ENCODE measurements around the gene MAP3K7CL.

Gene MAP3K7CL

DNA sequence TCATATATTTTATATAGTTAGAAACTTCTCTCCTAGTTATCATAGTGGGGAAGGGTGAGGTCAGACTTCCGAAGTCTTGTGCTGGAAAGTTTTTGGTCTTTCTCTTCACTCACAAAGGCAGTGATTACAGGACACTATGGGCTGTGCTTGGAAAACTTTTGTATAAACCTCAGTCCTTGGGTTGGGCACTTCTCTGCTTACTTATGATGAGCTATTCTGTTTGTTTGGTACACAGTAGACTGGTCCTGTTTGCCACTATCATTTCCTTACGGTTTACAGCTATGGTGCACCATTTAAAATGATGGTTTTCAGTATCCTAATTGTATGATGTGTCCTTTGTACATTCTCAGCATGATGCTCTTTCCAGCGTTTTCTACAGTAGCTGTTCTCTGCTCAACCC lies 75.5 kb downstream of the MAP3K7CL start:
- DNase-seq, result no peak

DNA sequence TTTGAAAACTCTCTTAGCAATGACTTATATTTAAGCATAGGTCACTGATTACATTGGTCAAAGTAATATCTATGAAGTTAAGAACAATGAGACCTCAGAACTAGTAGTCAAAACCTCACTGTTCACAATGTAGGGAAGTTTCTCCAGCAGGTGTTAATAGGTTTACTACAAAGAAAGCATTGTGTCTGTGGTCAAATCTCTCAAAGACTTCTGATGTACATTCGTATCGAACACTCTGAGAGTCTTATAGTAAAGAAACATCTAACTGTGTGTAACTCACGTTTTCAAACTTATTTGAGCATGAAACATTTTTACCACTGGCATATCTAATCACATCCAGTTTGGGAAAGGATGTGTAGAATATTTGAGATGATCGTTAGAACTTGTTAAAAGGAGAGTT lies 76.0 kb downstream of the MAP3K7CL start:
- no peak for DNase-seq

DNA sequence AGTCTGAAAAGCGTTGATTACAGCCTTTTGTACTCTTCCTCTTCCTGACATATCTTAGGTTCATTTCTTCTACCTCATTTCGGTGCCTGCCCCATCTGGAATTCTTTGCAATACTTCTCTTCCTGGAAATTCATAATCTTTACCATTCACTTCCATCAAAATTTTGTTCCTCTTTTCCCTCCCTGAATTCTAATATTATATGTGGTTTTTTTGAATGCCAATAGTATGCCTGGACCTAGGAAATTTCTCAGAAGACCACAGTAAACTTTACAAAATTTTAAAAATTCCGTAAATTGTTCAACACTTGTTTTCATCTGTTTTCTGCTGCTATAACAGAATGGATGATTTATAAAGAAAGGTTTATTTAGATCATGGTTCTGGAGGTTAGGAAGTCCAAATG lies 76.8 kb downstream of the MAP3K7CL start:
- DNase-seq, result no peak

DNA sequence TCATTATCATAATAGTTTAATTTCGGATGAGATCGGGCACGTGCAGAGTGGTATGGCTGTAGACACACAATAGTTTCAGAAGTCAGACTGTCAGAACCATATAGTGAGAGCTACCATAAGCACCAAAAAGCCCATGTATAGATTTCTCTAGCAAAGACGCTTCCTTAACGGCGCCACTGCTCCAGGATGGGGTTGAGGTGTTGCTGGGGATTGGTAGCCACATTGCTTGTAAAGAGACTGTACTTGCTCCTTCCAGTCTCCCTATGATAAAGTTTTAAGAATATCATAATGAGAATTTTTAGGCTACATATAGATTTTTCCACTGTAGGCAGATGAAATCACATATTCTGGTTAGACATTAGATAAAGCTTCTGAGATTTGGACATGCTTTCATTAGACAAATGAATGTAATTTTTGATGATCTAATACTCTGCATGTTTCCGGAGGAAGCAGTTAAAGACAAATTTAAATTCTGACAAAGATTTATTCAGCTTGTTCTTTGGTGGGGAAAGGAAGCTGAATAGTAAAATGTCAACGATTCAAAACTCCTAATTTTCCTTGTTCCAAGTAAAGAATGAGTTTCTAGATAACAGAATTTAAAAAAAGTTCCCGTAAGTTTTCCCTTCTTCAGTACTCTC lies 77.7 kb downstream of the MAP3K7CL start:
- DNase-seq, result no peak

DNA sequence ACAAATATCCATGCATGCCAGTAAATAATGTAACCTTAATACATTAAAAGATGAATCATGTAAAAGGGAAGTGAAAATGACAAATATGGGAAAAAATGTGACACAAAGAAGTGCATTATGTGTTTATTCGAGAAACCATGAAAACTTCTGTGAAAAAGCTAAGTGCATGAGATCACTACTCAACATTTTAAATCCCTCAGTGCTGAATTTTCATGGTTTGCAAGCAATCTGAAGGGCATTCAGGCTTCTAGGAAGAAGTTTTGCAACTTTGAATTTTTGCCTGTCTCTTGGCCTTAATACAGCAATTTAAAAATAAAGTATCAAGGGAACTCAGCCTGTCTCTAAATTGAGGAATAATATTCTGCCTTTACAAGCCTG lies 78.2 kb downstream of the MAP3K7CL start:
- DNase-seq, result no peak

DNA sequence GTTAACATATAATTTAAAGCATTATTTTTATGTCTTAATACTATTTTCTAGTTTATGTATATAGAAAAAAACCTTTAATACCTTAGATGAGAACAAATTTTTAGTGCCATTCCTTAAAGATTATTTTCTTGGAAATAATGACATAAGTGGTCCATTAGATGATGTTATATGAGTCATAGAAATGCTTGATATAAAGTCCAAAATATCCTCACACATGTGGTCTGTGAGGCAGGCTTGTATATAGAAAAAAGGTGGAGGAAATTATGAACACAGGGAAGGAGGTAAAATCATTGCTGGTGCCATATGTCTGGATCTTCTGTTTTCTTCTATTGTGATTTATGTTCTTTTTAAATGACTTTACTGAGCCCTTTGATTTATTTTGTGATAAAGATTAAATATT lies 79.3 kb downstream of the MAP3K7CL start:
- no peak for DNase-seq

DNA sequence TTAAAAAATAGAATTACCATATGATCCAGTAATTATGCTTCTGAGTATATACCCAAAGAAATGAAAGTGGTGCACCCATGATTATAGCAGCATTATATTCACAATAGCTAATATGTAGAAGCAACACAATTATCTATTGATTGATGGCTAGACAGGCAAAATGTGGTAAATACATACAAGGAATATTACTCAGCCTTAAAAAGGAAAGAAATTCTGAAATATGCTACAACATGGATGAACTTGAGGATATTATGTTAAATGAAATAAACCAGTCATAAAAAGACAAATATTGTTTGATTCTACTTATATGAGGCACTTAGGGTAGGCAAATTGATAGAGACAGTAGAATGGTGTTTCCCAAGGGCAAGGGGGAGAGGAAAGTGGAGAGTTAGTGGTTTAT lies 80.8 kb downstream of the MAP3K7CL start:
- DNase-seq, result no peak

DNA sequence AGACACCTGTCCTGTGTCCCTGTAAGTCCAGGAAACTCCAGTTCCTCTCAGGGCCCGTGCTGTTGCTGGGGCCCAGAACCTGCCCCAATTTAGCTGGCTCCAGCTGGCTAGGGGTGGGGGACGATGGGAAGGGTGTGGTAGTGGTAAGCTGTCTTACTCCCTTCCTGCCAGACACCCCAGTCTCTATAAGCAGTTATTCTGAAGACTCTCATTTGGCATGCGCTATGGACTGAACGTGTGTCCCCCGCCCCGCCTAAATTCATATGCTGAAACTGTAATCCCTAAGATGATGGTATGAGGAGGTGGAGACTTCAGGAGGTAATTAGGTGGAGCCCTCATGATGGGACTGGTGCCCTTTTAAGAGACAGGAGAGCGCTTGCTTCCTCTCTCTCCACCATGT lies 82.0 kb downstream of the MAP3K7CL start:
- no peak for DNase-seq

DNA sequence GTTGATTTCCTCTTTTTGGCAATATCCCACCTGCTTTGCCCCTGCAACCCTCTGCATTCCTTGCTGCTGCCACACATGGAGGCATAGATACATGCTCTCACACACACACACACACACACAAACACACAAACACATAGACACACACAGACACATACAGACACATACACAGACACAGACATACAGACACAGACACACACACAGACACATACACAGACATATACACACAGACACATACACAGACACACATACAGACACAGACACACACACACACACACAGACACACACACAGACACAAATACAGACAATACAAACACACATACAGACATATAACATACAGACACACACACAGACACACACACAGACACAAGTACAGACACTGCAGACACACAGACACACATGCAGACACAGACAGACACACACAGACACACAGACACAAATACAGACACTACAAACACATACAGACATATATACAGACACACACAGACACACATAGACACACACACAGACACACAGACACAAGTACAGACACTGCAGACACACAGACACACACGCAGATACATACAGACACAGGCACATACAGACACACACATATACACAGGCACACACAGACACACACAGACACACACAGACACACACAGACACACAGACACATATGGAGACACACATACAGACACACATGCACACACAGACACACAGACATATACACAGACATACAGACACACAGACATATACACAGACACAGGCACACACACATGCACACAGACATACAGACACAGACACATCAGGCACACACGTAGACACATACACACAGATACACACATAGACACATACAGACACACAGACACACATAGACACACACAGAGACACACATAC lies 83.3 kb downstream of the MAP3K7CL start:
- no peak for DNase-seq

DNA sequence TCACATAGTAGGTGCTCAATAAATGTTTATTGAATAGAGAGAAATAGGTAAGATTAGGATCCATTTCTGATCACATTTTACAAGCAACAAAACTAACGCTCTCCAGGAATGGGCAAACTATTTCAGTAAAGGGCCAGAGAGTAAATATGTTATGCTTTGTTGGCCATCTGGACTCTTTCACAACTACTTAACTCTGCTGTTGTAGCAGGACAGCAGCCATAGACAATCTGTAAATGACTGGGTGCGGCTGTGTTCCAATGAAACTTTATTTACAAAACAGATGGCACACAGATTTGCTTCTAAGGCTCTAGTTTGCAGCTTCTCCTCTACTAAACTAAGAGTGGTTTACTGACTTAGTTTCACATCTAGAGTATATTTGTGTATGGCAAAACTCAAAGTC lies 85.3 kb downstream of the MAP3K7CL start:
- DNase-seq, result no peak

DNA sequence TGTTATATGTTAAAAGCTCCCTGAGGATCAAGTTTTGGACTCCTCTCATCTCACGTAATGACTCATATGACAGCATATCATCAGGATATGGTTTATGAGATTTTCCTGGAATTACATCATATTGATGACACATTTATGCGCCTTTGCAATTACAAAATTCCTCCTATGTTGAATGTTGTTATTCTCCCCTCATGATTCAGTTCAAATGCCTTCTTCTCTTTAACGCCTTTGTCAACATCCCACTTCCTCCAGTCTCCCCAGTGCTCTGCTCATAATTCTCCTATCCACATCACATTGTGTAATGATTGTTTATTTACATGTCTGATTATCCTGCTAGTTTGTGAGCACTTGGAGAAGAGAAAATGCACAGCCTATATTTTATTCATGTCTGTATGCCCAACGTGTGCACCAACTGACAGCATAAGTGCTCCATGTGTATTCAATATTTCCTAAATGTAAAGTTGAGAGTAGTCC lies 87.4 kb downstream of the MAP3K7CL start:
- no peak for DNase-seq

DNA sequence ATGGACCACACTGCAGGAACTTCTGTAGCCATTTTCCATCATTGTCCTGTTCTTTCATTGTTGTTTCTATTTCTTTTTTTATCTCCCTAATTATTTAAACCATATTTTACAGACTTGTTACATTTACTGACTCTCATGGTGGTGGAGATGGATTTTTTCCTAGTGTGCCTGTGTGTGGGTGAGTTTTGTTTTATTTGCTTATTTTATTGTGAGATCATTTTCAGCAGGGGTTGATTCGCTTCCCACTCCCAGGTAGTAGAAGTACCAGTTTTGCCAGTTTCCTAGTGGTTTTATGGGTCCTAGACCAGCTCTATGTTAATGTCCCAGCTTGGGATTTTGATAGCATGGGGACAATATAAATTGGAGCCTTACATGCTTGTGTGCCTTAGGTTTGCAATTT lies 88.3 kb downstream of the MAP3K7CL start:
- no peak for DNase-seq

DNA sequence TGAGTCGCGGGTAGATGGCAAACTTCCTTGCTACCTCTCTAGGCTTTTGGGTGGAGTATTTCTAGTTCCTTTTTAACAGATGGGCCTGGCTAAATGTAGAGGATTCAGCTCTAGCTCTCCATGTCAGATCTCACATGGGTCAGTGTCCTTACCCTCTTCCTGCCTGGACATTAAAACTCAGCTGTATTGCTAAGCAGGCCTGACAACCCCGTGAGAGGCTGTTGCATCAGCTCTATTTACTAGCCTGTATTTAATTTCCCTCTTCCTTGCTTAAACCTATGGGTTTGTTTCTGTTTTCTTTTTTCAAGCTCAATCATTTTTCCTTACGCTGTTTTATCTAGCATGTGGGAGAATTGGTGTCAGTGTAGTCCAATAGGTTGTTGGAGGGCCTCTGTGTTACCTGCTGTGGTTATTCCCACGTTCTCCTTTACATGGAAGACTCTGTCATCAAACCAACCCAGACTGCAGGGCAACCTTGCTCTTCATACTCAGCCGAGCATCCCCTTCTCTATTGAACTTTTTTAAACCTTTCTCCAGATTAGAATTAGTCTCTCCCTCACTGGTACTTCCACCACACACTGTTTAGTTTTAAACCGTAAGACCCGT lies 88.8 kb downstream of the MAP3K7CL start:
- no peak for DNase-seq

DNA sequence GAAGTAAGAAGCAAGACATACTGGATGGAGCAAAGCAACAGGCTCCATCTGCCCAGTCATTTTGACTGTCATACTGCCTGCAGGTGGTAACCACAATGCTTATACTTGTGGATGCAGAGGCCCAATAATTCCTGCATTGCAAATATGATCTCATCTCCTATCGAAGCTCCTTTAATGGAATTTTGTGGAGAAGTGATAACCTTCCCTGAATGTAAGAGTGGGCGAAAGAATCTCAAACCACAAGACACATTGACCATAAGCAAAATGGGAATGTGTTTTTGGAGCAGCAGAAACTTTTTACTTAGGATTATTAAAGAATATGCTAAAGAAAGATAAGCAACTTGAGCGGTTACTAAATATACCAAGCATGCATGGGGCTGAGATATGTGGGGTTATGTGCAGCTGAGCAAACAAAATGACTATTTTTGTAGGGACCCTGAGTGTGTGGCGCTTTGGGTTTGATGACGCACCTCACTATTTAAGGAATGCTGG lies 90.9 kb downstream of the MAP3K7CL start:
- no peak for DNase-seq

DNA sequence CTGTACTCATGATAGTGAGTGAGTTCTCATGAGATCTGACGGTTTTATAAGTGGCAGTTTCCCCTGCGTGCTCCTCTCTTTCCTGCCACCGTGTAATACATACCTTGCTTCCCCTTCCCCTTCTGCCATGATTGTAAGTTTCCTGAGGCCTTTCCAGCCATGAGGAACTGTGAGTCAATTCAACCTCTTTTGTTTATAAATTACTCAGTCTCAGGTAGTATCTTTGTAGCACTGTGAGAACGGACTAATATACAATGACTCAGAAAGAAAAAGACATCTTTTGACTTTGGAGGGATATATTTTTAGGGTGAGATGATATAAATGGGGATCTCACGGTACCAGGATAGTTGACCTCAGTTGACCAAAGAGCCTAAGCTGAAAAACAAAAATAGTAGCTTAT lies 93.6 kb downstream of the MAP3K7CL start:
- no peak for DNase-seq

All from NCI-H2081 treated with DMSO at 0.1 percent for 48 hours (cell line).